Astrocyte of the spinal cord (primary cell): ENCODE data around the gene TSTD1.
"Not testable (repeated sequence)": the region's sequence is repeated elsewhere in the genome, so short reads cannot be mapped to it uniquely, and the experiment has no call there.

ENCODE experiments used
- DNase-seq: peaks from one replicate; pipeline ENCODE4 v3.0.0; 2011; ENCODE audit warnings: low read depth, low spot score
- H3K4me3 ChIP-seq: 2 replicates; pipeline ENCODE4 v1.5.1; 2011; ENCODE audit warnings: low read depth, mild to moderate bottlenecking, low read length, moderate library complexity
- CTCF ChIP-seq: IDR thresholded peaks from 2 replicates; pipeline ENCODE4 v1.5.1; 2012; ENCODE audit warnings: low read depth, mild to moderate bottlenecking, low read length, inconsistent platforms
- in situ Hi-C: cut with HindIII; loops from 2 replicates; pipeline ENCODE4 v1.10.0; 2017; ENCODE audit warnings: low sequenced_read_pairs

Gene TSTD1

GRCh38 chr1:161069241-161069640 lies 30.5 kb upstream of the TSTD1 start:
- TF ChIP-seq CTCF: no peak
- in situ Hi-C loops: no loop called here

GRCh38 chr1:161068306-161069234 lies 29.8 kb upstream of the TSTD1 start:
- no peak for DNase-seq
- in situ Hi-C loops: no loop called here
- TF ChIP-seq CTCF: no peak
- H3K4me3 ChIP-seq: no peak overlapping the region

More at GRCh38 chr1:161069241-161069640, 30.5 kb upstream of the TSTD1 start:
- no peak for DNase-seq
- H3K4me3 ChIP-seq: no peak overlapping the region

GRCh38 chr1:161066694-161067093 lies 27.9 kb upstream of the TSTD1 start:
- in situ Hi-C loops: no loop called here
- DNase-seq: no peak
- TF ChIP-seq CTCF: no peak
- H3K4me3 ChIP-seq: no peak overlapping the region

GRCh38 chr1:161065681-161066080 lies 26.9 kb upstream of the TSTD1 start:
- H3K4me3 ChIP-seq, DNase-seq, in situ Hi-C loops: not testable (repeated sequence)

- H3K4me3 ChIP-seq, in situ Hi-C loops, DNase-seq: not testable (repeated sequence)
Measured at GRCh38 chr1:161063936-161064335, 25.2 kb upstream of the TSTD1 start.

- no peak for TF ChIP-seq CTCF
- DNase-seq: no peak
- in situ Hi-C loops: no loop called here
- no peak overlapping the region for H3K4me3 ChIP-seq
Measured at GRCh38 chr1:161061419-161061818, 22.7 kb upstream of the TSTD1 start.

- no peak for DNase-seq
- no peak for TF ChIP-seq CTCF
- H3K4me3 ChIP-seq: no peak overlapping the region
- in situ Hi-C loops: no loop called here
Measured at GRCh38 chr1:161059293-161059692, 20.5 kb upstream of the TSTD1 start.
